ENCODE data around the gene CHN2. TPM values are rescaled to one million over a fixed set of nuclear protein-coding genes. Genes with fewer than 3 reads are reported as not detected.

CHN2 gene
- total RNA-seq, 2 experiments from 2014 or later: 2.1 to 3.5 TPM

- ChIA-PET POLR2A (no interaction called here), CTCF (no interaction called here)
- no peak for DNase-seq
- H3K4me3 ChIP-seq (ENCODE audit: low read length): peak overlapping the region; percentile 38
- Mint-ChIP-seq H3K36me3 (ENCODE audit: low read depth) (no peaks in the 10 kb centered on the region), H3K4me1 (ENCODE audit: low read depth) (no peaks in the 10 kb centered on the region), H3K27ac (no peak overlapping the region), H3K27me3 (peaks cover 54% of the 10 kb centered on the region), H3K9me3 (no peaks in the 10 kb centered on the region), H3K4me3 (no peak overlapping the region)
- peaks cover 0 to 8% of the 10 kb centered on the region in 2 experiments for H3K9me3 ChIP-seq (ENCODE audit: control insufficient read depth in 1 of 2, insufficient read depth in 1 of 2, low read length in 2 of 2)
- no peaks in the 10 kb centered on the region for H3K36me3 ChIP-seq (ENCODE audit: insufficient read depth, low read length)
- no peaks in the 10 kb centered on the region for H3K4me1 ChIP-seq (ENCODE audit: insufficient read depth, low read length)
- ATAC-seq (ENCODE audit: poor library complexity): no peak
- no peak for TF ChIP-seq CTCF (IDR thresholded peaks at IDR 0.05)
- intact Hi-C loops (cut with DNase I, micrococcal nuclease): no loop called here
- H3K27ac ChIP-seq (ENCODE audit: low read depth in 1 of 2, low read length in 2 of 2): no peak overlapping the region
- peaks cover 20 to 30% of the 10 kb centered on the region in 2 experiments for H3K27me3 ChIP-seq (ENCODE audit: control insufficient read depth in 1 of 2, insufficient read depth in 2 of 2, low read length in 2 of 2)
Measured at GRCh38 chr7:29146888-29147609, 47.5 kb upstream of the CHN2 start.

GRCh38 chr7:29147821-29148220 is 46.8 kb upstream of the CHN2 start:
- CTCF ChIA-PET: no interaction called here

GRCh38 chr7:29149036-29149435 is 45.5 kb upstream of the CHN2 start:
- Histone ChIP-seq H3K27me3 (ENCODE audit: control insufficient read depth in 1 of 2, insufficient read depth in 2 of 2, low read length in 2 of 2) (peaks cover 20 to 30% of the 10 kb centered on the region in 2 experiments), H3K27ac (ENCODE audit: low read depth in 1 of 2, low read length in 2 of 2) (no peak overlapping the region), H3K9me3 (ENCODE audit: control insufficient read depth in 1 of 2, insufficient read depth in 1 of 2, low read length in 2 of 2) (peaks cover 0 to 8% of the 10 kb centered on the region in 2 experiments), H3K36me3 (ENCODE audit: insufficient read depth, low read length) (no peaks in the 10 kb centered on the region), H3K4me1 (ENCODE audit: insufficient read depth, low read length) (no peaks in the 10 kb centered on the region), H3K4me3 (ENCODE audit: low read length) (no peak overlapping the region)
- ATAC-seq (ENCODE audit: poor library complexity) (no peak), DNase-seq (no peak)
- POLR2A ChIA-PET: no interaction called here
- Mint-ChIP-seq H3K36me3 (ENCODE audit: low read depth) (no peaks in the 10 kb centered on the region), H3K27me3 (peaks cover 46% of the 10 kb centered on the region), H3K4me3 (no peak overlapping the region), H3K27ac (no peak overlapping the region), H3K4me1 (ENCODE audit: low read depth) (no peaks in the 10 kb centered on the region), H3K9me3 (no peaks in the 10 kb centered on the region)
- no peak for TF ChIP-seq CTCF (IDR thresholded peaks at IDR 0.05)
- intact Hi-C loops (cut with DNase I, micrococcal nuclease): no loop called here
- CTCF ChIA-PET: no interaction called here

More at GRCh38 chr7:29147821-29148220, 46.8 kb upstream of the CHN2 start:
- ATAC-seq (ENCODE audit: poor library complexity) (no peak), DNase-seq (no peak)
- Mint-ChIP-seq H3K27me3 (peaks cover 51% of the 10 kb centered on the region), H3K9me3 (no peaks in the 10 kb centered on the region), H3K36me3 (ENCODE audit: low read depth) (no peaks in the 10 kb centered on the region), H3K4me3 (no peak overlapping the region), H3K4me1 (ENCODE audit: low read depth) (no peaks in the 10 kb centered on the region), H3K27ac (no peak overlapping the region)
- Histone ChIP-seq H3K4me1 (ENCODE audit: insufficient read depth, low read length) (no peaks in the 10 kb centered on the region), H3K9me3 (ENCODE audit: control insufficient read depth in 1 of 2, insufficient read depth in 1 of 2, low read length in 2 of 2) (peaks cover 0 to 8% of the 10 kb centered on the region in 2 experiments), H3K36me3 (ENCODE audit: insufficient read depth, low read length) (no peaks in the 10 kb centered on the region), H3K27me3 (ENCODE audit: control insufficient read depth in 1 of 2, insufficient read depth in 2 of 2, low read length in 2 of 2) (peaks cover 20 to 30% of the 10 kb centered on the region in 2 experiments), H3K4me3 (ENCODE audit: low read length) (no peak overlapping the region), H3K27ac (ENCODE audit: low read depth in 1 of 2, low read length in 2 of 2) (no peak overlapping the region)
- no peak for TF ChIP-seq CTCF (IDR thresholded peaks at IDR 0.05)
- intact Hi-C loops (cut with DNase I, micrococcal nuclease): no loop called here
- POLR2A ChIA-PET: no interaction called here

Measured in CD4-positive, alpha-beta T cell (primary cell).